Measurements from ENCODE around the gene PAX1. TPM values are rescaled to one million over a fixed set of nuclear protein-coding genes. Genes with fewer than 3 reads are reported as not detected.

Gene PAX1
- total and polyA plus RNA-seq, 7 donors, result 0.05 to 0.84 (median 0.34) TPM

- ATAC-seq, result no peak
- 21 to 36% (median 29%) methylated on average over 39 to 43 of the region's 43 CpGs for WGBS, 3 donors
Measured at GRCh38 chr20:21708738-21709534, 3.5 kb downstream of the PAX1 start.

GRCh38 chr20:21709535-21709904, 4.1 kb downstream of the PAX1 start:
- Histone ChIP-seq H3K27me3 (ENCODE audit: insufficient read depth in 3 of 3, low read length in 2 of 3) (peaks cover 3 to 82% (median 35%) of the 10 kb centered on the region in 3 donors), H3K27ac (no peak overlapping the region), H3K9me3 (no peaks in the 10 kb centered on the region), H3K36me3 (ENCODE audit: insufficient read depth in 1 of 2, low read depth in 1 of 2) (no peaks in the 10 kb centered on the region), H3K4me3 (no peak overlapping the region), H3K4me1 (no peaks in the 10 kb centered on the region)
- TF ChIP-seq CTCF (IDR thresholded peaks at IDR 0.05), result no peak
- WGBS, 3 donors, result 17 to 25% (median 20%) methylated on average over 6 of the region's 6 CpGs
- DNase-seq (no peak), ATAC-seq (no peak)
- intact Hi-C loops (cut with DNase I), result no loop called here

More at GRCh38 chr20:21708738-21709534, 3.5 kb downstream of the PAX1 start:
- intact Hi-C loops (cut with DNase I), result no loop called here
- no peak for TF ChIP-seq CTCF (IDR thresholded peaks at IDR 0.05)
- DNase-seq, result no peak
- Histone ChIP-seq H3K27ac (no peak overlapping the region), H3K4me3 (no peak overlapping the region), H3K9me3 (no peaks in the 10 kb centered on the region), H3K36me3 (ENCODE audit: insufficient read depth in 1 of 2, low read depth in 1 of 2) (no peaks in the 10 kb centered on the region), H3K4me1 (no peaks in the 10 kb centered on the region), H3K27me3 (ENCODE audit: insufficient read depth in 3 of 3, low read length in 2 of 3) (peaks cover 3 to 82% (median 36%) of the 10 kb centered on the region in 3 donors)

- no peak for TF ChIP-seq CTCF (IDR thresholded peaks at IDR 0.05)
- Histone ChIP-seq H3K4me1 (no peaks in the 10 kb centered on the region), H3K4me3 (no peak overlapping the region), H3K9me3 (no peaks in the 10 kb centered on the region), H3K27me3 (ENCODE audit: insufficient read depth in 3 of 3, low read length in 2 of 3) (peaks cover 3 to 84% (median 38%) of the 10 kb centered on the region in 3 donors), H3K36me3 (ENCODE audit: insufficient read depth in 1 of 2, low read depth in 1 of 2) (no peaks in the 10 kb centered on the region), H3K27ac (no peak overlapping the region)
- 29 to 35% (median 30%) methylated on average over 3 of the region's 3 CpGs for WGBS, 3 donors
- DNase-seq, result no peak
- intact Hi-C loops (cut with DNase I), result loop anchor here (10.0 kb wide), 1 partner anchor 604 kb away; no protein-coding TSS in a partner anchor
- no peak for ATAC-seq
Measured at GRCh38 chr20:21710341-21710740, 4.9 kb downstream of the PAX1 start.

- Histone ChIP-seq H3K9me3 (no peaks in the 10 kb centered on the region), H3K27ac (no peak overlapping the region), H3K27me3 (ENCODE audit: insufficient read depth in 3 of 3, low read length in 2 of 3) (peaks cover 3 to 84% (median 34%) of the 10 kb centered on the region in 3 donors), H3K4me3 (no peak overlapping the region), H3K36me3 (ENCODE audit: insufficient read depth in 1 of 2, low read depth in 1 of 2) (no peaks in the 10 kb centered on the region), H3K4me1 (no peaks in the 10 kb centered on the region)
- intact Hi-C loops (cut with DNase I), result loop anchor here (10.0 kb wide), 1 partner anchor 604 kb away; no protein-coding TSS in a partner anchor
- no peak for DNase-seq
- TF ChIP-seq CTCF (IDR thresholded peaks at IDR 0.05), result no peak
- WGBS, 3 donors, result 43 to 54% (median 54%) methylated on average over 5 of the region's 5 CpGs
- no peak for ATAC-seq
Measured at GRCh38 chr20:21710863-21711431, 5.5 kb downstream of the PAX1 start.
